SK-N-SH treated with all-trans-retinoic acid at 6 μM for 48 hours (cell line): ENCODE data around the gene RAB36.

Source experiments
- ATAC-seq: fragments of 200-7000 bp; cut with Tn5 transposase; 3 replicates; pipeline ENCODE4 v1.9.1; 2020; ENCODE audit warnings: mild to moderate bottlenecking, moderate library complexity
- ARNTL ChIP-seq: fragments of 450-650 bp; formaldehyde crosslinking; IDR thresholded peaks from 2 replicates; pipeline ENCODE4 v1.5.0; 2020; ENCODE audit warnings: low read depth, mild to moderate bottlenecking, moderate library complexity, borderline replicate concordance
- BACH2 ChIP-seq: fragments of 250-450 bp; sonication (Bioruptor Pico); IDR thresholded peaks from 2 replicates; pipeline ENCODE4 v1.9.0; 2021; ENCODE audit warnings: mild to moderate bottlenecking, borderline replicate concordance
- CSDC2 ChIP-seq: fragments of 250-450 bp; sonication (Bioruptor Pico); IDR thresholded peaks from 2 replicates; pipeline ENCODE4 v1.5.0; 2020; ENCODE audit warnings: mild to moderate bottlenecking, moderate library complexity
- ESRRG ChIP-seq: fragments of 250-450 bp; sonication (Bioruptor Pico); IDR thresholded peaks from 2 replicates; pipeline ENCODE4 v1.6.1; 2021; ENCODE audit warnings: mild to moderate bottlenecking
- ISL1 ChIP-seq: fragments of 250-450 bp; sonication (Bioruptor Pico); IDR thresholded peaks from 2 replicates; pipeline ENCODE4 v2.1.2; 2022; ENCODE audit warnings: mild to moderate bottlenecking, moderate library complexity
- OSR1 ChIP-seq: fragments of 250-450 bp; sonication (Bioruptor Pico); IDR thresholded peaks from 2 replicates; pipeline ENCODE4 v1.8.0; 2022; ENCODE audit warnings: moderate library complexity, mild to moderate bottlenecking, inconsistent platforms
- PPARA ChIP-seq: fragments of 250-450 bp; sonication (Bioruptor Pico); IDR thresholded peaks from 2 replicates; pipeline ENCODE4 v1.5.0; 2020; ENCODE audit warnings: mild to moderate bottlenecking, borderline replicate concordance
- SNAI2 ChIP-seq: fragments of 250-450 bp; sonication (Bioruptor Pico); IDR thresholded peaks from 2 replicates; pipeline ENCODE4 v1.5.0; 2020; ENCODE audit warnings: mild to moderate bottlenecking, moderate library complexity
- TCF4 ChIP-seq: fragments of 250-450 bp; sonication (Bioruptor Pico); IDR thresholded peaks from 2 replicates; pipeline ENCODE4 v1.8.0; 2021; ENCODE audit warnings: mild to moderate bottlenecking, moderate library complexity, borderline replicate concordance
- TOX ChIP-seq: fragments of 250-450 bp; sonication (Bioruptor Pico); IDR thresholded peaks from 2 replicates; pipeline ENCODE4 v1.8.0; 2021; ENCODE audit warnings: mild to moderate bottlenecking, moderate library complexity, borderline replicate concordance
- ZC3H10 ChIP-seq: fragments of 250-450 bp; sonication (Bioruptor Pico); IDR thresholded peaks from 2 replicates; pipeline ENCODE4 v1.5.1; 2021; ENCODE audit warnings: mild to moderate bottlenecking, moderate library complexity
- ZFP30 ChIP-seq: fragments of 450-650 bp; formaldehyde crosslinking; IDR thresholded peaks from 2 replicates; pipeline ENCODE4 v1.5.0; 2022; ENCODE audit warnings: mild to moderate bottlenecking, moderate library complexity
- ZNF565 ChIP-seq: fragments of 450-650 bp; formaldehyde crosslinking; conservative IDR thresholded peaks from 2 replicates; pipeline ENCODE4 v1.5.0; 2020; ENCODE audit warnings: low read depth, mild to moderate bottlenecking, moderate library complexity
- ZNF70 ChIP-seq: fragments of 450-650 bp; formaldehyde crosslinking; IDR thresholded peaks from 2 replicates; pipeline ENCODE4 v1.5.0; 2020; ENCODE audit warnings: mild to moderate bottlenecking, moderate library complexity
- ZNF8 ChIP-seq: fragments of 450-650 bp; formaldehyde crosslinking; IDR thresholded peaks from 2 replicates; pipeline ENCODE4 v1.5.0; 2020; ENCODE audit warnings: mild to moderate bottlenecking, moderate library complexity
- TF ChIP-seq, protein P1 (sequence below): fragments of 250-450 bp; sonication (Bioruptor Pico); IDR thresholded peaks from 2 replicates; pipeline ENCODE4 v1.8.0; 2021; ENCODE audit warnings: low read depth, mild to moderate bottlenecking, moderate library complexity, borderline replicate concordance
- TF ChIP-seq, protein P2 (sequence below): fragments of 250-450 bp; sonication (Bioruptor Pico); IDR thresholded peaks from 2 replicates; pipeline ENCODE4 v1.8.0; 2020; ENCODE audit warnings: mild to moderate bottlenecking, moderate library complexity, borderline replicate concordance
- TF ChIP-seq, protein P3 (sequence below): fragments of 250-450 bp; sonication (Bioruptor Pico); IDR thresholded peaks from 2 replicates; pipeline ENCODE4 v1.5.0; 2020; ENCODE audit warnings: mild to moderate bottlenecking, moderate library complexity
- TF ChIP-seq, protein P4 (sequence below): fragments of 250-450 bp; sonication (Bioruptor Pico); IDR thresholded peaks from 2 replicates; pipeline ENCODE4 v1.5.1; 2020; ENCODE audit warnings: low read depth, mild to moderate bottlenecking, moderate library complexity
- TF ChIP-seq, protein P5 (sequence below): fragments of 250-450 bp; sonication (Bioruptor Pico); IDR thresholded peaks from 2 replicates; pipeline ENCODE4 v1.5.1; 2021; ENCODE audit warnings: mild to moderate bottlenecking, moderate library complexity

Gene RAB36

DNA sequence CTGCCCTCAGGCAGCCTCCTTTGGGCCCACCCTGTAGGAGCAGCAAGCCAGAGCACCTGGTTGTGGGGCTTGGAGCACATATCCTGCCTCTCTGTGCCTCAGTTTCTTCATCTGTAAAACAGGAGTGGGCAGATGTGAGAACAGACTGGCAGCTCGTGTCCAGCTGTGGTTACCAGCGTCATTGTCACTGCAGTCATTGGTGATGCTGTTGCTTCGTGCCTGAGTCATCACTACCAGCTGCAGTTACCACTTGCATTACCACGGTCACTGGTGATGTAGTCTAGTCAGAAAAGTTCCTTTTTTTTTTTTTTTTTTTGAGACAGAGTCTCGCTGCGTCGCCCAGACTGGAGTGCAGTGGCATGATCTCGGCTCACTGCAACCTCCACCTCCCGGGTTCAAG lies 23.9 kb upstream of the RAB36 start:
- TF ChIP-seq ZC3H10 (CRISPR knock-in tag) (no peak), CSDC2 (CRISPR knock-in tag) (no peak), PPARA (CRISPR knock-in tag) (no peak), BACH2 (CRISPR knock-in tag) (no peak), ZNF8 (CRISPR knock-in tag) (no peak), SNAI2 (no peak), ISL1 (CRISPR knock-in tag) (no peak), TOX (CRISPR knock-in tag) (no peak), ZFP30 (CRISPR knock-in tag) (no peak), OSR1 (CRISPR knock-in tag) (no peak), ZNF565 (CRISPR knock-in tag) (no peak), ARNTL (CRISPR knock-in tag) (no peak), ZNF70 (CRISPR knock-in tag) (no peak), ESRRG (no peak)
- TF ChIP-seq, protein P1, sequence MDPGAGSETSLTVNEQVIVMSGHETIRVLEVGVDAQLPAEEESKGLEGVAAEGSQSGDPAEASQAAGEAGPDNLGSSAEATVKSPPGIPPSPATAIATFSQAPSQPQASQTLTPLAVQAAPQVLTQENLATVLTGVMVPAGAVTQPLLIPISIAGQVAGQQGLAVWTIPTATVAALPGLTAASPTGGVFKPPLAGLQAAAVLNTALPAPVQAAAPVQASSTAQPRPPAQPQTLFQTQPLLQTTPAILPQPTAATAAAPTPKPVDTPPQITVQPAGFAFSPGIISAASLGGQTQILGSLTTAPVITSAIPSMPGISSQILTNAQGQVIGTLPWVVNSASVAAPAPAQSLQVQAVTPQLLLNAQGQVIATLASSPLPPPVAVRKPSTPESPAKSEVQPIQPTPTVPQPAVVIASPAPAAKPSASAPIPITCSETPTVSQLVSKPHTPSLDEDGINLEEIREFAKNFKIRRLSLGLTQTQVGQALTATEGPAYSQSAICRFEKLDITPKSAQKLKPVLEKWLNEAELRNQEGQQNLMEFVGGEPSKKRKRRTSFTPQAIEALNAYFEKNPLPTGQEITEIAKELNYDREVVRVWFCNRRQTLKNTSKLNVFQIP (CRISPR knock-in tag): no peak
- TF ChIP-seq, protein P2, sequence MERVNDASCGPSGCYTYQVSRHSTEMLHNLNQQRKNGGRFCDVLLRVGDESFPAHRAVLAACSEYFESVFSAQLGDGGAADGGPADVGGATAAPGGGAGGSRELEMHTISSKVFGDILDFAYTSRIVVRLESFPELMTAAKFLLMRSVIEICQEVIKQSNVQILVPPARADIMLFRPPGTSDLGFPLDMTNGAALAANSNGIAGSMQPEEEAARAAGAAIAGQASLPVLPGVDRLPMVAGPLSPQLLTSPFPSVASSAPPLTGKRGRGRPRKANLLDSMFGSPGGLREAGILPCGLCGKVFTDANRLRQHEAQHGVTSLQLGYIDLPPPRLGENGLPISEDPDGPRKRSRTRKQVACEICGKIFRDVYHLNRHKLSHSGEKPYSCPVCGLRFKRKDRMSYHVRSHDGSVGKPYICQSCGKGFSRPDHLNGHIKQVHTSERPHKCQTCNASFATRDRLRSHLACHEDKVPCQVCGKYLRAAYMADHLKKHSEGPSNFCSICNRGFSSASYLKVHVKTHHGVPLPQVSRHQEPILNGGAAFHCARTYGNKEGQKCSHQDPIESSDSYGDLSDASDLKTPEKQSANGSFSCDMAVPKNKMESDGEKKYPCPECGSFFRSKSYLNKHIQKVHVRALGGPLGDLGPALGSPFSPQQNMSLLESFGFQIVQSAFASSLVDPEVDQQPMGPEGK: no peak
- TF ChIP-seq, protein P3, sequence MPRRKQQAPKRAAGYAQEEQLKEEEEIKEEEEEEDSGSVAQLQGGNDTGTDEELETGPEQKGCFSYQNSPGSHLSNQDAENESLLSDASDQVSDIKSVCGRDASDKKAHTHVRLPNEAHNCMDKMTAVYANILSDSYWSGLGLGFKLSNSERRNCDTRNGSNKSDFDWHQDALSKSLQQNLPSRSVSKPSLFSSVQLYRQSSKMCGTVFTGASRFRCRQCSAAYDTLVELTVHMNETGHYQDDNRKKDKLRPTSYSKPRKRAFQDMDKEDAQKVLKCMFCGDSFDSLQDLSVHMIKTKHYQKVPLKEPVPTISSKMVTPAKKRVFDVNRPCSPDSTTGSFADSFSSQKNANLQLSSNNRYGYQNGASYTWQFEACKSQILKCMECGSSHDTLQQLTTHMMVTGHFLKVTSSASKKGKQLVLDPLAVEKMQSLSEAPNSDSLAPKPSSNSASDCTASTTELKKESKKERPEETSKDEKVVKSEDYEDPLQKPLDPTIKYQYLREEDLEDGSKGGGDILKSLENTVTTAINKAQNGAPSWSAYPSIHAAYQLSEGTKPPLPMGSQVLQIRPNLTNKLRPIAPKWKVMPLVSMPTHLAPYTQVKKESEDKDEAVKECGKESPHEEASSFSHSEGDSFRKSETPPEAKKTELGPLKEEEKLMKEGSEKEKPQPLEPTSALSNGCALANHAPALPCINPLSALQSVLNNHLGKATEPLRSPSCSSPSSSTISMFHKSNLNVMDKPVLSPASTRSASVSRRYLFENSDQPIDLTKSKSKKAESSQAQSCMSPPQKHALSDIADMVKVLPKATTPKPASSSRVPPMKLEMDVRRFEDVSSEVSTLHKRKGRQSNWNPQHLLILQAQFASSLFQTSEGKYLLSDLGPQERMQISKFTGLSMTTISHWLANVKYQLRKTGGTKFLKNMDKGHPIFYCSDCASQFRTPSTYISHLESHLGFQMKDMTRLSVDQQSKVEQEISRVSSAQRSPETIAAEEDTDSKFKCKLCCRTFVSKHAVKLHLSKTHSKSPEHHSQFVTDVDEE (CRISPR knock-in tag): no peak
- TF ChIP-seq, protein P4, sequence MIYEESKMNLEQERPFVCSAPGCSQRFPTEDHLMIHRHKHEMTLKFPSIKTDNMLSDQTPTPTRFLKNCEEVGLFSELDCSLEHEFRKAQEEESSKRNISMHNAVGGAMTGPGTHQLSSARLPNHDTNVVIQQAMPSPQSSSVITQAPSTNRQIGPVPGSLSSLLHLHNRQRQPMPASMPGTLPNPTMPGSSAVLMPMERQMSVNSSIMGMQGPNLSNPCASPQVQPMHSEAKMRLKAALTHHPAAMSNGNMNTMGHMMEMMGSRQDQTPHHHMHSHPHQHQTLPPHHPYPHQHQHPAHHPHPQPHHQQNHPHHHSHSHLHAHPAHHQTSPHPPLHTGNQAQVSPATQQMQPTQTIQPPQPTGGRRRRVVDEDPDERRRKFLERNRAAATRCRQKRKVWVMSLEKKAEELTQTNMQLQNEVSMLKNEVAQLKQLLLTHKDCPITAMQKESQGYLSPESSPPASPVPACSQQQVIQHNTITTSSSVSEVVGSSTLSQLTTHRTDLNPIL (CRISPR knock-in tag): no peak
- TF ChIP-seq, protein P5, sequence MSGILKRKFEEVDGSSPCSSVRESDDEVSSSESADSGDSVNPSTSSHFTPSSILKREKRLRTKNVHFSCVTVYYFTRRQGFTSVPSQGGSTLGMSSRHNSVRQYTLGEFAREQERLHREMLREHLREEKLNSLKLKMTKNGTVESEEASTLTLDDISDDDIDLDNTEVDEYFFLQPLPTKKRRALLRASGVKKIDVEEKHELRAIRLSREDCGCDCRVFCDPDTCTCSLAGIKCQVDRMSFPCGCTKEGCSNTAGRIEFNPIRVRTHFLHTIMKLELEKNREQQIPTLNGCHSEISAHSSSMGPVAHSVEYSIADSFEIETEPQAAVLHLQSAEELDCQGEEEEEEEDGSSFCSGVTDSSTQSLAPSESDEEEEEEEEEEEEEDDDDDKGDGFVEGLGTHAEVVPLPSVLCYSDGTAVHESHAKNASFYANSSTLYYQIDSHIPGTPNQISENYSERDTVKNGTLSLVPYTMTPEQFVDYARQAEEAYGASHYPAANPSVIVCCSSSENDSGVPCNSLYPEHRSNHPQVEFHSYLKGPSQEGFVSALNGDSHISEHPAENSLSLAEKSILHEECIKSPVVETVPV (CRISPR knock-in tag): no peak
- ATAC-seq: no peak

DNA sequence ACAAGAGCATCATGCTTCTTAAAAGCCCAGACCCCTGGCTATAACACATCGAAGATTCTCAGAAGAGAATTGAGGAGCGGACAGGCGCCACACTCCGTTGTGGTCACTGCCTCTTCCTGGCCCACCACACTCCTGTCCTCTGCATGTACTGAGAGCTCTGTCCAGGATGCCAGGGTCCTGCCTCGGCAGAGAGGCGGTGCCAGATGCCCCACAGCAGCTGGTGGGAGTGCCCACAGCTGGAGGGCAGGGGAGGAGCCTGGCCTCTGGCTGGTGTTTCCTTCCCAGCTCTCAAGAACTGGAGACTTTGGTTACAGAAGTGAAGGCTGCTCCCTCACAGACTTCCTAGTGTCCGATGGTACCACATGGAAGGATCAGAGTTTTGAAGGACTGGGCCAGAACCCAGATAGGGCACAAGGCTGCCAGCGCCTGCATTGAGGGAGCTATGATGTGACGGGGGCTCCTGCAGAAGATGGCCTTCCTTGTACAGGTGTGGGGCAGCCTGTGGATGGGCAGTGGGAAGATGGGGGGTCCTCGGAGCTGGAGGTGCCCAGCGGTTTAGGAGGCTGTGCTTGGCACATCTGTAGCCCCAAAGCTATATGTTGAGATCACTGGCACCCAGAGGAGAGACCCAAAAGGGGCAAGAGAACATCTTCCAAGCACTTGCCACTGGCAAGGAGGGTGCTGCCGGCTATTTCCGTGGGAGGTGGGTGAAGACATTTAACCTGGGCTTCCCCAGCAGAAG lies 22.9 kb upstream of the RAB36 start:
- TF ChIP-seq ZNF565 (CRISPR knock-in tag): no peak
- no peak for TF ChIP-seq ZNF70 (CRISPR knock-in tag)
- no peak for TF ChIP-seq SNAI2
- no peak for TF ChIP-seq OSR1 (CRISPR knock-in tag)
- TF ChIP-seq TOX (CRISPR knock-in tag): no peak
- TF ChIP-seq, all 23 proteins: peak for 0
- no peak for ATAC-seq

DNA sequence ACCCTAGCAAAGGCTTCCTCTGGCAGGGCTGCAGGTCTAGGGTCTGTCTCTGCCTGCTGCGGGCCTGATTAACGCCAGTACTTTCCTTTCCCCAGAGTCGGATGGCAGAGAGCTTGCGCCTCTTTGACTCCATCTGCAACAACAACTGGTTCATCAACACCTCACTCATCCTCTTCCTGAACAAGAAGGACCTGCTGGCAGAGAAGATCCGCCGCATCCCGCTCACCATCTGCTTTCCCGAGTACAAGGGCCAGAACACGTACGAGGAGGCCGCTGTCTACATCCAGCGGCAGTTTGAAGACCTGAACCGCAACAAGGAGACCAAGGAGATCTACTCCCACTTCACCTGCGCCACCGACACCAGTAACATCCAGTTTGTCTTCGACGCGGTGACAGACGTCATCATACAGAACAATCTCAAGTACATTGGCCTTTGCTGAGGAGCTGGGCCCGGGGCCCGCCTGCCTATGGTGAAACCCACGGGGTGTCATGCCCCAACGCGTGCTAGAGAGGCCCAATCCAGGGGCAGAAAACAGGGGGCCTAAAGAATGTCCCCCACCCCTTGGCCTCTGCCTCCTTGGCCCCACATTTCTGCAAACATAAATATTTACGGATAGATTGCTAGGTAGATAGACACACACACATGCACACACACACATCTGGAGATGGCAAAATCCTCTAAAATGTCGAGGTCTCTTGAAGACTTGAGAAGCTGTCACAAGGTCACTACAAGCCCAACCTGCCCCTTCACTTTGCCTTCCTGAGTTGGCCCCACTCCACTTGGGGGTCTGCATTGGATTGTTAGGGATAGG lies 22.1 kb upstream of the RAB36 start:
- TF ChIP-seq ISL1 (CRISPR knock-in tag) (no peak), ZNF8 (CRISPR knock-in tag) (no peak), TCF4 (CRISPR knock-in tag) (no peak)
- ATAC-seq: no peak
